Upper lobe of right lung (tissue), 1 donor: ENCODE measurements around the gene TMEM186. TPM values are rescaled to one million over a fixed set of nuclear protein-coding genes. Genes with fewer than 3 reads are reported as not detected.

Experiments used
- ATAC-seq: fragments of 200-7000 bp; cut with Tn5 transposase; one replicate; pipeline ENCODE4 v1.9.1; 2020; ENCODE audit warnings: mild to moderate bottlenecking, moderate library complexity
- DNase-seq: peaks from one replicate; pipeline ENCODE4 v3.0.0-alpha.2; 2020
- H3K27ac ChIP-seq: fragments of 200-600 bp; one replicate; pipeline ENCODE4 v1.8.0; 2022
- H3K27me3 ChIP-seq: fragments of 200-600 bp; one replicate; pipeline ENCODE4 v1.8.0; 2022; ENCODE audit warnings: mild to moderate bottlenecking
- H3K36me3 ChIP-seq: fragments of 200-600 bp; one replicate; pipeline ENCODE4 v1.8.0; 2022
- H3K4me1 ChIP-seq: fragments of 200-600 bp; one replicate; pipeline ENCODE4 v1.8.0; 2022
- H3K4me3 ChIP-seq: fragments of 200-600 bp; one replicate; pipeline ENCODE4 v1.8.0; 2022; ENCODE audit warnings: mild to moderate bottlenecking
- H3K9me3 ChIP-seq: fragments of 200-600 bp; one replicate; pipeline ENCODE4 v1.8.0; 2022
- intact Hi-C: fragments of 100-400 bp; cut with DNase I; formaldehyde crosslinking; loops from one replicate; pipeline ENCODE4 v1.11.0; 2022
- total RNA-seq: library from RNA; stranded (reverse); fragmentation: NEBNext Ultra II Directional; extraction: Animal tissue kit (Norgen Biotek cat#: 25700); gene quantifications from one replicate; pipeline ENCODE4 v1.2.1, GENCODE V29; 2021
- TF ChIP-seq, protein P1 (sequence below): fragments of 200-600 bp; IDR thresholded peaks from one replicate; pipeline ENCODE4 v1.8.0; 2022; ENCODE audit warnings: antibody characterized with exemption
- donor health status: DM: no; HTN: yes; CAD: no; lungs with severe emphysema.

TMEM186 gene
- total RNA-seq, 1 donor from 2014 or later, result 9.1 TPM

DNA sequence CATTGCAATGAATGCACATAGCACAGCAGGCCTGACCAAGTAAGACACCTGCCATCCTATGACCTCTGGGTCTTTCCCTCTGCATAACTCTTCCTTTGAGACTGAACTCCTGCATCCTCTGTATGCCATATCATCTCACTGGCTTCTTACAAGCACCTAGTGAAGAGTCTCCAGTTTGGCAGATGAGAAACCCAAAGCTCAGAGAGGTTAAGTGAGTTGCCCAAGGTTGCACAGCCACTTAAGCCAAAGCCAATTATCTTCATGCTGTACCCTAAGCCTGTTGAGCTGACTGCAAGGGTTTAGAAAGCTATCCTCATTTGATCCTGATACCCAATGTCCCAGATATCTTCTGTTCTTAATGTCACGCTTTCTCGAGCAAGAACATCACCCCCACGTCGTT lies 35.2 kb downstream of the TMEM186 start:
- Histone ChIP-seq H3K27ac (no peak overlapping the region), H3K9me3 (no peaks in the 10 kb centered on the region), H3K4me1 (no peaks in the 10 kb centered on the region), H3K4me3 (no peak overlapping the region), H3K27me3 (no peaks in the 10 kb centered on the region), H3K36me3 (peaks cover 6% of the 10 kb centered on the region)
- TF ChIP-seq, protein P1, sequence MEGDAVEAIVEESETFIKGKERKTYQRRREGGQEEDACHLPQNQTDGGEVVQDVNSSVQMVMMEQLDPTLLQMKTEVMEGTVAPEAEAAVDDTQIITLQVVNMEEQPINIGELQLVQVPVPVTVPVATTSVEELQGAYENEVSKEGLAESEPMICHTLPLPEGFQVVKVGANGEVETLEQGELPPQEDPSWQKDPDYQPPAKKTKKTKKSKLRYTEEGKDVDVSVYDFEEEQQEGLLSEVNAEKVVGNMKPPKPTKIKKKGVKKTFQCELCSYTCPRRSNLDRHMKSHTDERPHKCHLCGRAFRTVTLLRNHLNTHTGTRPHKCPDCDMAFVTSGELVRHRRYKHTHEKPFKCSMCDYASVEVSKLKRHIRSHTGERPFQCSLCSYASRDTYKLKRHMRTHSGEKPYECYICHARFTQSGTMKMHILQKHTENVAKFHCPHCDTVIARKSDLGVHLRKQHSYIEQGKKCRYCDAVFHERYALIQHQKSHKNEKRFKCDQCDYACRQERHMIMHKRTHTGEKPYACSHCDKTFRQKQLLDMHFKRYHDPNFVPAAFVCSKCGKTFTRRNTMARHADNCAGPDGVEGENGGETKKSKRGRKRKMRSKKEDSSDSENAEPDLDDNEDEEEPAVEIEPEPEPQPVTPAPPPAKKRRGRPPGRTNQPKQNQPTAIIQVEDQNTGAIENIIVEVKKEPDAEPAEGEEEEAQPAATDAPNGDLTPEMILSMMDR, result no peak
- ATAC-seq (no peak), DNase-seq (no peak)
- intact Hi-C loops, result no loop called here

DNA sequence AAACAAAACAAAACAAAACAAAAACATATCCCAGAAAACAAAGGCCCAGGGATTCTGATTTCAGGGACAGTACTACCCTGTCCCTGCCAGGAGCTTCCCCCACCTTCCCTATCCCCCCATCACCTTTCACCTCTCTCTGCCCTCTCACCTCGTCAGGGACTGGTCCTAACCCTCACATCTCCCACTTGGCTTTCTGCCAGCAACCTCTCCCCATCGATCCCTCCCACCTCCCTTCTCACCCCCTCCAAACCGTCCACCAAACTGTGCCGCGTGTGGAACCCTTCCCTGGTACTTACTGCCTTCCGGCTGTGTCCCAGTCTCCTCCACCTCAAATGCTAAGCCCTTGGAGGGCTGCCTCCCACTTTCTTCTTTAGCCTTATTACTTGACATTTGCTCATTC lies 36.4 kb downstream of the TMEM186 start:
- DNase-seq, result no peak
- no peak for ATAC-seq
- intact Hi-C loops, result no loop called here
- TF ChIP-seq, protein P1, result no peak
- H3K27me3 ChIP-seq, result no peaks in the 10 kb centered on the region
- no peaks in the 10 kb centered on the region for H3K9me3 ChIP-seq
- H3K27ac ChIP-seq, result no peak overlapping the region
- H3K36me3 ChIP-seq, result peaks cover 6% of the 10 kb centered on the region
- no peak overlapping the region for H3K4me3 ChIP-seq
- H3K4me1 ChIP-seq, result no peaks in the 10 kb centered on the region

DNA sequence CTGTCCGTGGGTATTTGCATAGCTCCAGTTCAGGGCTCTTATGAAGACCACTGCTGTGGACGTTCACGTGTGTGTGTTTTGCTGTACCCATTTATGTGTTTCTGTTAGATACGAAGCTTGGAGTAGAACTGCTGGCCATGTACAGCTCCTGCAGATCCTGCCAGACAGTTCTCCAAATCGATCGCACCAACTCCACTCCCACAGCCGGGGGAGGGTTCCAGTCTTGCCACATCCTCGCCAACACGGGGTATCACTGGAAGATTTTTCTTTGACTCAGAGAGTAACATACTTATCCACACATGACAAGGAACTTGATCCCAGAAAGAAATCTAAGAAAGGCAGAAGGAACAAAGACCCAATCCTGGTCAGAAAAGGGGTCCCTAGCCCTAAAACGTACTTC lies 37.4 kb downstream of the TMEM186 start:
- no peaks in the 10 kb centered on the region for H3K4me1 ChIP-seq
- no peak overlapping the region for H3K27ac ChIP-seq
- H3K9me3 ChIP-seq, result no peaks in the 10 kb centered on the region
- TF ChIP-seq, protein P1, result no peak
- DNase-seq (no peak), ATAC-seq (no peak)
- H3K36me3 ChIP-seq, result peaks cover 6% of the 10 kb centered on the region
- intact Hi-C loops, result no loop called here
- no peak overlapping the region for H3K4me3 ChIP-seq
- H3K27me3 ChIP-seq, result no peaks in the 10 kb centered on the region

- Histone ChIP-seq H3K27ac (no peak overlapping the region), H3K4me1 (no peaks in the 10 kb centered on the region), H3K36me3 (peaks cover 6% of the 10 kb centered on the region), H3K27me3 (no peaks in the 10 kb centered on the region), H3K4me3 (no peak overlapping the region), H3K9me3 (no peaks in the 10 kb centered on the region)
- DNase-seq (no peak), ATAC-seq (no peak)
- intact Hi-C loops, result no loop called here
- TF ChIP-seq, protein P1, result no peak
These were observed 39.4 kb downstream of the TMEM186 start for GRCh38 chr16:8758022-8758421.

- intact Hi-C loops, result no loop called here
- H3K4me3 ChIP-seq, result no peak overlapping the region
- no peaks in the 10 kb centered on the region for H3K27me3 ChIP-seq
- DNase-seq (no peak), ATAC-seq (no peak)
- no peaks in the 10 kb centered on the region for H3K9me3 ChIP-seq
- TF ChIP-seq, protein P1, result no peak
- peaks cover 6% of the 10 kb centered on the region for H3K36me3 ChIP-seq
- H3K4me1 ChIP-seq, result no peaks in the 10 kb centered on the region
- no peak overlapping the region for H3K27ac ChIP-seq
These were observed 40.7 kb downstream of the TMEM186 start for GRCh38 chr16:8756755-8757154.

GRCh38 chr16:8753416-8754054 lies 43.9 kb downstream of the TMEM186 start:
- no peak for ATAC-seq
- H3K27me3 ChIP-seq, result no peaks in the 10 kb centered on the region
- DNase-seq, result no peak
- TF ChIP-seq, protein P1, result no peak
- no peaks in the 10 kb centered on the region for H3K4me1 ChIP-seq
- H3K36me3 ChIP-seq, result peaks cover 18% of the 10 kb centered on the region
- intact Hi-C loops, result no loop called here
- H3K9me3 ChIP-seq, result no peaks in the 10 kb centered on the region
- H3K4me3 ChIP-seq, result no peak overlapping the region
- H3K27ac ChIP-seq, result no peak overlapping the region
